PC-9 (cell line): ENCODE measurements around the gene CHCHD5. TPM values are rescaled to one million over a fixed set of nuclear protein-coding genes. Genes with fewer than 3 reads are reported as not detected.

ENCODE experiments used
- BruUV-seq: library from RNA; stranded (reverse); fragments of 400-500 nt; replicated peaks from 2 replicates; lab custom pipeline; 2021; lab: Mats Ljungman, UMichigan
- CTCF ChIA-PET: fragments of 300-600 bp; sonication (Branson Sonifier 250); formaldehyde crosslinking; loops from one replicate; lab custom pipeline; 2022; ENCODE audit warnings: antibody characterized with exemption; lab: Charles Lee
- POLR2A ChIA-PET: fragments of 300-600 bp; sonication (Branson Sonifier 250); formaldehyde crosslinking; loops from one replicate; lab custom pipeline; 2022; ENCODE audit warnings: antibody characterized with exemption; ENCODE audit not compliant: unreplicated experiment; lab: Charles Lee
- DNase-seq, 2 experiments: peaks; one replicate each; pipeline versions ENCODE4 v3.0.0 to v3.0.0-alpha.2; 2015 to 2022; ENCODE audit warnings: mixed read lengths in 1 of 2
- H2AFZ ChIP-seq: fragments of 200-600 bp; sonication (generic); 2 replicates; pipeline ENCODE4 v1.8.1; 2017; ENCODE audit warnings: antibody characterized with exemption
- H3F3A ChIP-seq: fragments of 200-600 bp; sonication (generic); 2 replicates; pipeline ENCODE4 v1.8.1; 2017; ENCODE audit warnings: antibody characterized with exemption, mild to moderate bottlenecking, low read depth; ENCODE audit not compliant: insufficient read depth
- H3K27ac ChIP-seq: fragments of 200-600 bp; sonication (generic); 2 replicates; pipeline ENCODE4 v1.6.1; 2016; ENCODE audit warnings: mixed run types
- H3K27me3 ChIP-seq: fragments of 200-600 bp; sonication (generic); 2 replicates; pipeline ENCODE4 v1.6.1; 2016; ENCODE audit warnings: low read depth, mixed run types; ENCODE audit not compliant: insufficient read depth
- H3K36me3 ChIP-seq: fragments of 200-600 bp; sonication (generic); 2 replicates; pipeline ENCODE4 v1.6.1; 2016; ENCODE audit warnings: low read depth, mixed run types
- H3K4me1 ChIP-seq: fragments of 200-600 bp; sonication (generic); replicated peaks from 2 replicates; pipeline ENCODE4 v1.6.1; 2016; ENCODE audit warnings: mixed run types; ENCODE audit not compliant: insufficient read depth
- H3K4me2 ChIP-seq: fragments of 200-600 bp; sonication (generic); 2 replicates; pipeline ENCODE4 v1.6.1; 2017; ENCODE audit warnings: mixed run types
- H3K4me3 ChIP-seq: fragments of 200-600 bp; sonication (generic); 2 replicates; pipeline ENCODE4 v1.6.1; 2016; ENCODE audit warnings: mixed run types
- H3K79me2 ChIP-seq: fragments of 200-600 bp; sonication (generic); 2 replicates; pipeline ENCODE4 v1.6.1; 2017; ENCODE audit warnings: low read depth, mixed run types
- H3K9me2 ChIP-seq: fragments of 200-600 bp; sonication (generic); 2 replicates; pipeline ENCODE4 v1.8.1; 2017; ENCODE audit warnings: mild to moderate bottlenecking; ENCODE audit not compliant: insufficient read depth
- H3K9me3 ChIP-seq: fragments of 200-600 bp; sonication (generic); 2 replicates; pipeline ENCODE4 v1.8.1; 2016; ENCODE audit warnings: low read depth; ENCODE audit not compliant: insufficient read depth
- H4K20me1 ChIP-seq: fragments of 200-600 bp; sonication (generic); 2 replicates; pipeline ENCODE4 v1.8.1; 2017; ENCODE audit not compliant: insufficient read depth
- EZH2 ChIP-seq: fragments of 200-600 bp; sonication (generic); IDR thresholded peaks from 2 replicates; pipeline ENCODE4 v1.8.0; 2017; ENCODE audit warnings: antibody characterized with exemption, low read depth
- intact Hi-C: fragments of 100-400 bp; cut with micrococcal nuclease; formaldehyde crosslinking; loops from one replicate; pipeline ENCODE4 v1.10.0; 2022; ENCODE audit not compliant: unreplicated experiment
- total RNA-seq: library from RNA; stranded (reverse); gene quantifications from 2 replicates; pipeline ENCODE4 v1.2.3, GENCODE V29; 2021
- TF ChIP-seq, protein P1 (sequence below): fragments of 200-600 bp; sonication (generic); conservative IDR thresholded peaks from 2 replicates; pipeline ENCODE4 v1.6.1; 2017; ENCODE audit warnings: mixed run types, antibody characterized with exemption, mild to moderate bottlenecking, moderate library complexity

CHCHD5 gene
- total RNA-seq, 1 experiment from 2014 or later, result 38.4 TPM

- no peak overlapping the region for H2AFZ ChIP-seq
- H3F3A ChIP-seq, result peaks cover 21% of the 10 kb centered on the region; the same call in 1 of the 2 replicates
- POLR2A ChIA-PET, result no interaction called here
- peaks cover 14% of the 10 kb centered on the region for H3K4me1 ChIP-seq
- H3K9me3 ChIP-seq, result no peaks in the 10 kb centered on the region
- no peaks in the 10 kb centered on the region for H3K9me2 ChIP-seq
- peaks cover 7% of the 10 kb centered on the region for H4K20me1 ChIP-seq
- no peak for DNase-seq
- H3K36me3 ChIP-seq, result no peaks in the 10 kb centered on the region
- BruUV-seq, result no TSS peak
- H3K4me3 ChIP-seq, result no peak overlapping the region
- TF ChIP-seq, protein P1, sequence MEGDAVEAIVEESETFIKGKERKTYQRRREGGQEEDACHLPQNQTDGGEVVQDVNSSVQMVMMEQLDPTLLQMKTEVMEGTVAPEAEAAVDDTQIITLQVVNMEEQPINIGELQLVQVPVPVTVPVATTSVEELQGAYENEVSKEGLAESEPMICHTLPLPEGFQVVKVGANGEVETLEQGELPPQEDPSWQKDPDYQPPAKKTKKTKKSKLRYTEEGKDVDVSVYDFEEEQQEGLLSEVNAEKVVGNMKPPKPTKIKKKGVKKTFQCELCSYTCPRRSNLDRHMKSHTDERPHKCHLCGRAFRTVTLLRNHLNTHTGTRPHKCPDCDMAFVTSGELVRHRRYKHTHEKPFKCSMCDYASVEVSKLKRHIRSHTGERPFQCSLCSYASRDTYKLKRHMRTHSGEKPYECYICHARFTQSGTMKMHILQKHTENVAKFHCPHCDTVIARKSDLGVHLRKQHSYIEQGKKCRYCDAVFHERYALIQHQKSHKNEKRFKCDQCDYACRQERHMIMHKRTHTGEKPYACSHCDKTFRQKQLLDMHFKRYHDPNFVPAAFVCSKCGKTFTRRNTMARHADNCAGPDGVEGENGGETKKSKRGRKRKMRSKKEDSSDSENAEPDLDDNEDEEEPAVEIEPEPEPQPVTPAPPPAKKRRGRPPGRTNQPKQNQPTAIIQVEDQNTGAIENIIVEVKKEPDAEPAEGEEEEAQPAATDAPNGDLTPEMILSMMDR, result no peak
- TF ChIP-seq EZH2, result no peak
- CTCF ChIA-PET, result no interaction called here
- no peak overlapping the region for H3K27ac ChIP-seq
- no peak overlapping the region for H3K4me2 ChIP-seq
- no peaks in the 10 kb centered on the region for H3K27me3 ChIP-seq
- peaks cover 24% of the 10 kb centered on the region for H3K79me2 ChIP-seq
- intact Hi-C loops, result no loop called here
Measured at GRCh38 chr2:112539306-112539705, 45.1 kb upstream of the CHCHD5 start.

- no peaks in the 10 kb centered on the region for H3K9me2 ChIP-seq
- H3F3A ChIP-seq, result peaks cover 21% of the 10 kb centered on the region; the same call in 1 of the 2 replicates
- peaks cover 21% of the 10 kb centered on the region for H3K4me1 ChIP-seq
- peaks cover 20% of the 10 kb centered on the region for H4K20me1 ChIP-seq
- no TSS peak for BruUV-seq
- H3K27ac ChIP-seq, result no peak overlapping the region
- no peaks in the 10 kb centered on the region for H3K27me3 ChIP-seq
- ChIA-PET CTCF (interaction anchor here (0.5 kb wide), 1 partner anchor 57 kb away, joined by 5 read pairs; no protein-coding TSS in a partner anchor), POLR2A (interaction anchor here (0.7 kb wide), 1 partner anchor 169 kb away, joined by 3 read pairs; no protein-coding TSS in a partner anchor)
- TF ChIP-seq, protein P1, result no peak
- no peak for TF ChIP-seq EZH2
- H3K36me3 ChIP-seq, result no peaks in the 10 kb centered on the region
- 0 out of 2 replicates have a peak overlapping the region, but pooled peaks have one; percentile 97 for H2AFZ ChIP-seq
- intact Hi-C loops, result no loop called here
- peaks cover 40% of the 10 kb centered on the region for H3K79me2 ChIP-seq
- H3K4me2 ChIP-seq, result peak overlapping the region; percentile 95
- H3K4me3 ChIP-seq, result peak overlapping the region; percentile 97; the same call in 1 of the 2 replicates
- no peak for DNase-seq
- no peaks in the 10 kb centered on the region for H3K9me3 ChIP-seq
Measured at GRCh38 chr2:112540906-112541305, 43.5 kb upstream of the CHCHD5 start.

DNA sequence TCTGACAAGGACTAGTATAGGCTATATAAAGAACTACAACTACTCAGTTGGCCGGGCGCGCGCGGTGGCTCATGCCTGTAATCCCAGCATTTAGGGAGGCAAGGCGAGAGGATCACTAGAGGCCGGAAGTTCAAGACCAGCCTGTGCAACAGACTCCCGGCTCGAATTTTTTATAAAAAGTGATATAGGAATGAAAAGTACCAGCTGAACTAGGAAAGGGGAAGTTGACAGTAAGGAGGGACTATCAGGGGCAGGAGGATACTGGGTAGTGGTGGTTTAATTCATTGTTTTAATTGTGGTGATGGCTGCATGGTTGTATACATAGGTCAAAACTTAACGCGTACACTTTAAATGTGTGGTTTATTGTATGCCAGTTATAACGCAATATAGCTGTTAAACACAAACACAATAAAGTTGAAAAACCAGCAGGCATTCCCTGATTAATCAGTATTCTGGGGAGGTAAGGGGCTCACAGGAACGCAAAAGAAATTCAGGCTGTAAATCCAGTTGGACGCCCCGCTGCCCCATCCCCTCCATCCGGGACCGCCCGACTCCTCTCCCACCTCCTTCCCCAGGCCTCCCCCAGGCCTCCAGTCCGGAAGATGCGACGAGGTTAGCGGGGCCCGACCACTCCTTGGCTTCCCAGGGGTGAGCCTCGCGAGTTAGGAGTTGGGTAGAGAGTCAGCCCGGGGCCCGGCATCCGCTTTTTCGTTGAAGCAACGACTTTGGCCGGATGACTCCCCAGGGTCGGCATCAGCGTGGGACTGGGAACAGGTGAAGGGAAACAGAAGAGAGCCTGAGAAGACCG is 42.9 kb upstream of the CHCHD5 start:
- TF ChIP-seq, protein P1, result no peak
- no peak for TF ChIP-seq EZH2
- Histone ChIP-seq H3F3A (peaks cover 21% of the 10 kb centered on the region; the same call in 1 of the 2 replicates), H3K4me2 (peak overlapping the region; percentile 95), H3K9me2 (no peaks in the 10 kb centered on the region), H3K9me3 (no peaks in the 10 kb centered on the region), H3K79me2 (peaks cover 45% of the 10 kb centered on the region), H3K36me3 (no peaks in the 10 kb centered on the region), H3K27me3 (no peaks in the 10 kb centered on the region), H2AFZ (peak overlapping the region; percentile 97), H4K20me1 (peaks cover 20% of the 10 kb centered on the region), H3K27ac (peak overlapping the region; percentile 75), H3K4me3 (peak overlapping the region; percentile 97), H3K4me1 (peaks cover 21% of the 10 kb centered on the region)
- ChIA-PET POLR2A (interaction anchor here (0.5 kb wide), 1 partner anchor 43 kb away, joined by 4 read pairs; the partner anchor contains the start of gene CHCHD5), CTCF (interaction anchor here (0.5 kb wide), 1 partner anchor 58 kb away, joined by 5 read pairs; no protein-coding TSS in a partner anchor)
- BruUV-seq, result TSS peak; percentile 96
- DNase-seq, result no peak
- intact Hi-C loops, result no loop called here
